DMS114 treated with DMSO at 0.1 percent for 48 hours (cell line): ENCODE measurements around the gene PLCB4.
A peak's percentile ranks its signal among the peaks of the same experiment; 100 is the strongest.
"Not testable (repeated sequence)": the region's sequence is repeated elsewhere in the genome, so short reads cannot be mapped to it uniquely, and the experiment has no call there.

ENCODE experiments used
- DNase-seq: peaks from one replicate; lab custom pipeline; 2025; ENCODE audit not compliant: unreplicated experiment; lab: John Stamatoyannopoulos, UW

PLCB4 gene

GRCh38 chr20:9068841-9069663, at the start of gene PLCB4:
PLCB4 (plus strand) TSS chr20:9069087; CDS start chr20:9307815, 238,728 bp downstream.
- peak; percentile 4 for DNase-seq

GRCh38 chr20:9019833-9020232, 49.1 kb upstream of the PLCB4 start:
- no peak for DNase-seq

GRCh38 chr20:9021216-9021615, 47.7 kb upstream of the PLCB4 start:
- no peak for DNase-seq

- no peak for DNase-seq
These were observed 47.2 kb upstream of the PLCB4 start for GRCh38 chr20:9021699-9022098.

- no peak for DNase-seq
These were observed 46.5 kb upstream of the PLCB4 start for GRCh38 chr20:9022376-9022775.

GRCh38 chr20:9024606-9025005, 44.3 kb upstream of the PLCB4 start:
- no peak for DNase-seq

GRCh38 chr20:9025011-9025410, 43.9 kb upstream of the PLCB4 start:
- no peak for DNase-seq

- DNase-seq = no peak
These were observed 43.2 kb upstream of the PLCB4 start for GRCh38 chr20:9025643-9026042.

GRCh38 chr20:9027626-9028025, 41.3 kb upstream of the PLCB4 start:
- no peak for DNase-seq

GRCh38 chr20:9028419-9028818, 40.5 kb upstream of the PLCB4 start:
- DNase-seq = no peak

- DNase-seq = no peak
These were observed 36.9 kb upstream of the PLCB4 start for GRCh38 chr20:9031991-9032390.

- DNase-seq = no peak
These were observed 36.1 kb upstream of the PLCB4 start for GRCh38 chr20:9032758-9033157.

- no peak for DNase-seq
These were observed 33.8 kb upstream of the PLCB4 start for GRCh38 chr20:9035126-9035525.

- no peak for DNase-seq
These were observed 32.3 kb upstream of the PLCB4 start for GRCh38 chr20:9036593-9036992.

GRCh38 chr20:9038791-9039535, 29.9 kb upstream of the PLCB4 start:
- no peak for DNase-seq

GRCh38 chr20:9040863-9041524, 27.9 kb upstream of the PLCB4 start:
- no peak for DNase-seq

GRCh38 chr20:9043364-9043763, 25.5 kb upstream of the PLCB4 start:
- DNase-seq = no peak

GRCh38 chr20:9047928-9048327, 21.0 kb upstream of the PLCB4 start:
- not testable (repeated sequence) for DNase-seq

GRCh38 chr20:9051508-9051907, 17.4 kb upstream of the PLCB4 start:
- DNase-seq = no peak

GRCh38 chr20:9052136-9052535, 16.8 kb upstream of the PLCB4 start:
- DNase-seq = no peak

GRCh38 chr20:9053108-9053507, 15.8 kb upstream of the PLCB4 start:
- DNase-seq = no peak

GRCh38 chr20:9054176-9054575, 14.7 kb upstream of the PLCB4 start:
- no peak for DNase-seq
